Stimulated activated CD8-positive, alpha-beta memory T cell treated with anti-CD3 and anti-CD28 coated beads, Interleukin-12 subunit alpha, Interleukin-12 subunit beta, amount 100 ng/mL, for 1 hour (primary cell): ENCODE data around the gene SCAPER.
"Not testable (repeated sequence)": the region's sequence is repeated elsewhere in the genome, so short reads cannot be mapped to it uniquely, and the experiment has no call there.

ENCODE experiments used
- DNase-seq: peaks from one replicate; pipeline ENCODE4 v3.0.0-alpha.2; 2020; ENCODE audit warnings: low read depth

SCAPER gene

DNA sequence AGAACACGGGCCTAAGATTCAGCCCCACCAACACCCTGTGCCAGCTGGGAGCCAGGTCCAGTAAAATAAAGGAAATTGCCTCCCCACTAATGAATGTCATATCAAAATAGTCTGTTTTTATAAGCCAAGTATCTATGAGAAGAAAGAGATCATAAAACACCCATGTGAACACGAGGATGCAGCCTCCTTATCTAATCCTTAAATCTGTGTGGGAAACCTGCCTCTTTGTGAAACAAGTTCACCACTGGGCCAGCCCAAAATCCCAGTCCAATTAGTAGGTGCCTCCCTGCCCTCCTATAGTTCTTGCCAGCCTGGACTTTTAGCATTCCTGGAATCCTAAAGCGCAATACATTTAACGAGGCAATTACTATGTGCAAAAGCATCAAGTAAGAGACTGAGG is 42.0 kb downstream of the SCAPER start:
- DNase-seq = no peak

- no peak for DNase-seq
Measured at GRCh38 chr15:76861815-76862397, 43.2 kb downstream of the SCAPER start.

DNA sequence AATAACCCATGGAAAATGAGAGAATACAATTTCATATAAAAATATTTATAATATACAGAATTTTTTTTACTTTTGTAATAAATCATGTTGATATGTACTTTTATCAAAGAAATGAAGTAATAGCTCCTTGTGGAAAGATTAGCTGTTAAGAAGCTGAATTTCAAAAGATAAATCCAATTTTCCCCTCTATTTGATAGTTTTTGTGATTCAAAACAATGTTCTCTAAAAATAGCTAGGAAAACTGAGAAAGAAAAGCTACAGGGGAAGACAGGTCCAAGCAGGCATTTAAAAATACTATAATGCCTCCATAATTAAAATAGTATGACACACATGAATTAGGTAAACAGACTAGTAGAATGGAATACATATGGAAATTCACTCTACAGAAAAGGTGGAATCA is 44.9 kb downstream of the SCAPER start:
- DNase-seq = no peak

GRCh38 chr15:76850367-76850766 is 54.8 kb downstream of the SCAPER start:
- not testable (repeated sequence) for DNase-seq

GRCh38 chr15:76846782-76847181 is 58.4 kb downstream of the SCAPER start:
- no peak for DNase-seq

DNA sequence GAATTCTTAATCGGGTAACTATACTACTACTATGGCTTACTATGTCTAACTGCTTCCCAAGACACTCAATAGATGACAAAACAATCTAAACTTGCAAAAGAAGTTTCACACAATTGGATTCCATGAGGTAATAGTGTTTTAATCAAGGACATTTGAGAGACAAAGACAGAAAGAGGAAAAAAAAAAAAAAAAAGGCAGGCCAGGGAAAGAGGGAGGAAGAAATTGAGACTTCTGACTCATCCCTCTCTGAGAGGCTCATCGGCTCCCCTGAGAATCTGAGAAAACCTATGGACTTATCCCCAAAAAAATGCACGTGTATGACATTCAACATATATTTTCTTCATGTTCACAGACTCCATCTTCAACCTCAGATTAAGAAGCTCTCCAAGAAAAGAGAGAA is 61.0 kb downstream of the SCAPER start:
- no peak for DNase-seq

GRCh38 chr15:76843269-76843668 is 61.9 kb downstream of the SCAPER start:
- DNase-seq = no peak

GRCh38 chr15:76840830-76841460 is 64.2 kb downstream of the SCAPER start:
- no peak for DNase-seq

GRCh38 chr15:76839173-76839572 is 66.0 kb downstream of the SCAPER start:
- DNase-seq = no peak

GRCh38 chr15:76837474-76837873 is 67.7 kb downstream of the SCAPER start:
- no peak for DNase-seq

DNA sequence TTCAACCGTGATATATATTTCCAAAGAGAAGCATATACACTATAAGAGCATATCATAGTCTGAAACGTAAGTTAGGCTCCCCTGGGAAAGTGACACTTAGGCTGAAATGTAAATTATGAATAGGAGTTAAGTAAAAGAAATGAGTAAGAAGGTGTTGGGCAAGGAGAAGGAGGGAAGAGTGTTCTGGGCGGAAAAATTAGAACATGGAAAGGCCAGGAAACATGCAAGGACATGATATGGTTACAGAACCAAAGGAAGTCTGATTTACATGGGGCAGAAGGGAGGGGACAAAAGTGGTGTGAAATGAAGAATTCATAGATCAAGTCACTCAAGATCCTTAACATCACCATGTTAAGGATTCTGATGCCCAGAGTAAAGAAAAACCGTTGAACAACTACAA is 75.2 kb downstream of the SCAPER start:
- DNase-seq = no peak

- DNase-seq = no peak
Measured at GRCh38 chr15:76823890-76824289, 81.2 kb downstream of the SCAPER start.

DNA sequence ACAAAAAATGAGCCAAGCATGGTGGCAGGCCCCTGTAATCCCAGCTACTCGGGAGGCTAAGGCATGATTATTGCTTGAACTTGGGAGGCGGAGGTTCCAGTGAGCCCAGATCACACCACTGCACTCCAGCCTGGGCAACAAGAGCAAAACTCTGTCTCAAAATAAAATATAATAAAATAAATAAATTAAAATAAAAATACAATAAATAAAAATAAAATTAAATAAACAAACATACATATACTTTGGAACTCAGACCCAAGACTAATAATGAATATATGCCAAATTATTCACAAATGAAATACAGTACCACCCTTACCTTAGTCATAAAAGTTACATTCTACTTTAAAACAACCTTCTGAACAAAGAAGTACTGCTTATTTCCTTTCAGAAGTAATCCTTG is 81.8 kb downstream of the SCAPER start:
- DNase-seq = no peak

DNA sequence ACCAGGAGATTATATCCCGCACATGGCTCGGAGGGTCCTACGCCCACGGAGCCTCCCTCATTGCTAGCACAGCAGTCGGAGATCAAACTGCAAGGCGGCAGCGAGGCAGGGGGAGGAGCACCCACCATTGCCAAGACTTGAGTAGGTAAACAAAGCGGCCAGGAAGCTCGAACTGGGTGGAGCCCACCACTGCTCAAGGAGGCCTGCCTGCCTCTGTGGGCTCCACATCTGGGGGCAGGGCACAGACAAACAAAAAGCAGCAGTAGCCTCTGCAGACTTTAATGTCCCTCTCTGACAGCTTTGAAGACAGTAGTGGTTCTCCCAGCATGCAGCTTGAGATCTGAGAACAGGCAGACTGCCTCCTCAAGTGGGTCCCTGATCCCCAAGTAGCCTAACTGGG is 86.2 kb downstream of the SCAPER start:
- not testable (repeated sequence) for DNase-seq

DNA sequence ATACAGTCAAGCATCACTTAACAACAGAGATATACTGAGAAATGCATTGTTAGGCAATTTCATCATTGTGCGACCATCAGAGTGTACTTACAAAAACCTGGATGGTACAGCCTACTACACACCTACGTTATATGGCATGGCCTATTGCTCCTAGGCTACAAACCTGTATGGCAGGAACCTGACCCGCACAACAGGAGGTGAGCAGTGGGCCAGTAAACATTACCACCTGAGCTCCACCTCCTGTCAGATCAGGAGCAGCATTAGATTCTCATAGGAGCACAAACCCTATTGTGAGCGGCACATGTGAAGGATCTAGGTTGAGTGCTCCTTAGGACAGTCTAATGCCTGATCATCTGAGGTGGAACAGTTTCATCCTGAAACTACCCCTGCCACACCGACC is 89.7 kb downstream of the SCAPER start:
- DNase-seq = no peak

DNA sequence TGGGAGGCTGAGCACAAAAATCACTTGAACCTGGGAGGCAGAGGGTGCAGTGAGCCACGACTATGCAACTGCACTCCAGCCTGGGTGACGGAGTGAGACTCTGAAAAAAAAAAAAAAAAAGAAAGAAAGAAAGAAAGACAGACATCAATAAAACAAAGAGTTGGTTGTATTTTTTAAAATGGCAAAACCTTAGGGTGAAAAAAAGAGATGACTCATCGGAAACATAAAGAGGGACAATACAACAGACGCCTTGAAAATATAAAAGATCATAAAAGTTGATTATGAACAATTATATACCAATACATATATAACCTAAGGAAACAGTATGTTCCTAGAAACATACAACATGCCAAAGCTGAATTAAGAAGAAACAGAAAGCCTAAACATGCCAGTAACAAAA is 92.8 kb downstream of the SCAPER start:
- no peak for DNase-seq

GRCh38 chr15:76809412-76810103 is 95.6 kb downstream of the SCAPER start:
- no peak for DNase-seq

DNA sequence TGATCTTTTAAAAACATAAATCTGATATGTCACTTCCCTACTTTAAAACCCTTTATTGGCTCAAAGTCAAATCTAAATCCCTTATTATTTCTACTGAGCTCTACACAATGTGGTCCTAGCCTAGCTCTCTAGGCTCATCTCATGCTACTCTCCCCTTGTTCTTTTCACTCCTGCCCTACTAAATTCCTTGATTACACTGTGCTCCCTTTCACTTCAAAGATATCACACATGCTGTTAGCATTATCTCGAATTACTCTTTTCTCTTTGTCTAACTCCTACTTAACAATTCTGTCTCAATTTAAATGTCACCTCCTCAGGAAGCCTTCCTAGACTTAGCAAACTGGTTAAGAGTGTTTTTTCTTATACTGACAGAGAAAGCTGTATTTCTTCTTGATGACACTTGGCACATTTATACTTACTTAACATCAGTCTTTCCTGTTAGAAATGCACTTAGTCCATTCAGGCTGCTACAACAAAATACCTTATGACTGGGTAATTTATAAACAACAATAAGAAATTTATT is 102.0 kb downstream of the SCAPER start:
- DNase-seq = no peak

GRCh38 chr15:76802411-76802810 is 102.7 kb downstream of the SCAPER start:
- no peak for DNase-seq

DNA sequence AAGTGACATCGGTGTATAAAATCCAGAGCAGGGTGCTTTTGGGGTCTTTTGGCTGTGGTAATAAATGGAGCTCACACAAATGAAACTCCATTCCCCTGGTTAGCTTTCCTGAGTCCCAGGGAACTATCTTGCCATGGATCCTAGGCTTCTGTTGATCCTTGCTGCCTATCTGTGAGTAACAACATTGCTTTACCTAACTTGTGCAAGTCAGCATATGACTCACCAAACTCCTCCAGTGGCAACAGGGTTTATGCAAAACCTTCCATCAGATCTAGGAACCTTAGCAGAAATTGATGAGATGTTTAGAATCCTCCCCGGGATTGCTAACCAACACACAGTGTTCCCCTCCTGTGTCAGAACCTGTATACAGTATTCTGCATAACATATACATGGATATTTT is 105.4 kb downstream of the SCAPER start:
- no peak for DNase-seq

- no peak for DNase-seq
Measured at GRCh38 chr15:76795217-76795616, 109.9 kb downstream of the SCAPER start.

DNA sequence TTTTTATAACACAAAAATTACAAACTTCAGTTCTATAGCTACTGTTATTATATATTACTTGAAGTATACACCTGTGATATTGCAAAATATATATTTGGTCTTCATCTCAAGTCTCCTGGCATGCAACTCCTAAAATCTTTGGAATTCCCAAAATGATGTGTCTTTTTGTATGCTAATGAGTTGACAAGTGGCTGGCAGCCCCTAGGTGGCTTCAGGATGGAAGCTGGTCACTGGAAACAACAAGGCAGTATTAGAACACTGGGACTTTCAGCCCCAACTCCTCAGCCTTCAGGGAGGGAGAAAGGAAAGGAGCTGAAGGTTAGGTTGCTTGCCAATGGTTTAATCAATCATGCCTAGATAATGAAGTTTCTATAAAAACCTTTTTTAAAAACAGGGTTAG is 112.0 kb downstream of the SCAPER start:
- DNase-seq = no peak

GRCh38 chr15:76791511-76791910 is 113.6 kb downstream of the SCAPER start:
- no peak for DNase-seq
